Testis (tissue), 2 donors: ENCODE measurements around the gene ZNF230.

Source experiments
- CTCF ChIP-seq, 3 experiments: fragments of 450-650 bp in 2 of 3; fragments of 200-600 bp in 1 of 3; sonication (generic) in 1 of 3; IDR thresholded peaks; one replicate each; pipeline ENCODE4 v1.5.1; 2016 to 2019; ENCODE audit warnings: antibody characterized with exemption in 3 of 3, mild to moderate bottlenecking in 2 of 3, moderate library complexity in 1 of 3
- POLR2A ChIP-seq: fragments of 450-650 bp; IDR thresholded peaks from one replicate; pipeline ENCODE4 v1.6.1; 2017; ENCODE audit warnings: antibody characterized with exemption, mild to moderate bottlenecking, moderate library complexity

GRCh38 chr19:44002212-44002565 lies 568 bp upstream of the ZNF230 start:
- TF ChIP-seq CTCF (IDR thresholded peaks at IDR 0.05) (no peak), POLR2A (no peak)
